Esophagus squamous epithelium (tissue), 4 donors: ENCODE data around the gene TXLNB.

Experiments used
- POLR2A ChIP-seq, 4 donors: fragments of 450-650 bp; IDR thresholded peaks; one replicate each; pipeline ENCODE4 v1.6.1; 2017; ENCODE audit warnings: antibody characterized with exemption in 4 of 4, mild to moderate bottlenecking in 4 of 4, moderate library complexity in 3 of 4
- TF ChIP-seq, protein P1 (sequence below), 6 experiments: fragments of 450-650 bp in 4 of 6; fragments of 200-600 bp in 2 of 6; sonication (generic) in 2 of 6; IDR thresholded peaks; one replicate each; pipeline ENCODE4 v1.5.1; 2016 to 2019; ENCODE audit warnings: antibody characterized with exemption in 6 of 6, mild to moderate bottlenecking in 4 of 6, moderate library complexity in 4 of 6

DNA sequence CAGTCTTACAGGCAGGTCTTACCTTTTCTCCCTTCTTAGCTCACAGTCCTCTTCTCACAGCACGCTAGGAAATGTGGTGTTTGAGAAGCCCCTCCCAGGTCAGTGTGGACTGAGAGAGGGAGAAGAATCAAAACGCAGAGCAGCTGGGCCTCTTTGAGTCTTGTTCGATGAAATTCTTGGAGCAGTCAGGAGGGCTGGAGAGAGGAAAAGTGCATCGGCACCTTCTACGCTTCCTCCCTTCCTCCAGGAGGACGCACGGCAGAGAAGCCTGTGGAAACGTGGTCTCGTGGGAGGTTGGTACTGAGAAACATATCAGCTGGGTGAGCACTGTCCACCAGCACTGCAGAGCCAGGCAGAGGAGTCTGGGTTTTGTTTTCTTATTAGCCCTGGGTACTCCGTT is 52.7 kb downstream of the TXLNB start:
- TF ChIP-seq, protein P1, sequence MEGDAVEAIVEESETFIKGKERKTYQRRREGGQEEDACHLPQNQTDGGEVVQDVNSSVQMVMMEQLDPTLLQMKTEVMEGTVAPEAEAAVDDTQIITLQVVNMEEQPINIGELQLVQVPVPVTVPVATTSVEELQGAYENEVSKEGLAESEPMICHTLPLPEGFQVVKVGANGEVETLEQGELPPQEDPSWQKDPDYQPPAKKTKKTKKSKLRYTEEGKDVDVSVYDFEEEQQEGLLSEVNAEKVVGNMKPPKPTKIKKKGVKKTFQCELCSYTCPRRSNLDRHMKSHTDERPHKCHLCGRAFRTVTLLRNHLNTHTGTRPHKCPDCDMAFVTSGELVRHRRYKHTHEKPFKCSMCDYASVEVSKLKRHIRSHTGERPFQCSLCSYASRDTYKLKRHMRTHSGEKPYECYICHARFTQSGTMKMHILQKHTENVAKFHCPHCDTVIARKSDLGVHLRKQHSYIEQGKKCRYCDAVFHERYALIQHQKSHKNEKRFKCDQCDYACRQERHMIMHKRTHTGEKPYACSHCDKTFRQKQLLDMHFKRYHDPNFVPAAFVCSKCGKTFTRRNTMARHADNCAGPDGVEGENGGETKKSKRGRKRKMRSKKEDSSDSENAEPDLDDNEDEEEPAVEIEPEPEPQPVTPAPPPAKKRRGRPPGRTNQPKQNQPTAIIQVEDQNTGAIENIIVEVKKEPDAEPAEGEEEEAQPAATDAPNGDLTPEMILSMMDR (IDR thresholded peaks at IDR 0.05), result no peak
- no peak for TF ChIP-seq POLR2A (IDR thresholded peaks at IDR 0.05)
